Trophoblast cell (in vitro differentiated cells and primary cell): ENCODE measurements around the gene ZMYND19.
A peak's percentile ranks its signal among the peaks of the same experiment; 100 is the strongest.

Experiments
- DNase-seq, 2 donors: peaks; one replicate each; pipeline ENCODE4 v3.0.0-alpha.2; 2016
- H2AFZ ChIP-seq: 2 replicates; pipeline ENCODE4 v1.6.1; 2013; ENCODE audit warnings: low read length, moderate library complexity, mild to moderate bottlenecking; ENCODE audit not compliant: insufficient read depth, poor library complexity
- H2AK5ac ChIP-seq: 2 replicates; pipeline ENCODE4 v1.6.1; 2013; ENCODE audit warnings: mild to moderate bottlenecking, low read length
- H2BK120ac ChIP-seq: 2 replicates; pipeline ENCODE4 v1.6.1; 2013; ENCODE audit warnings: low read length, mild to moderate bottlenecking, moderate library complexity; ENCODE audit not compliant: insufficient read depth, poor library complexity
- H2BK12ac ChIP-seq: 2 replicates; pipeline ENCODE4 v1.6.1; 2013; ENCODE audit warnings: mild to moderate bottlenecking, low read length, moderate library complexity
- H2BK5ac ChIP-seq: 2 replicates; pipeline ENCODE4 v1.6.1; 2013; ENCODE audit warnings: low read length, low read depth, moderate library complexity, mild to moderate bottlenecking; ENCODE audit not compliant: poor library complexity
- H3K14ac ChIP-seq: 2 replicates; pipeline ENCODE4 v1.6.1; 2013; ENCODE audit warnings: mild to moderate bottlenecking, low read length
- H3K18ac ChIP-seq: 2 replicates; pipeline ENCODE4 v1.6.1; 2013; ENCODE audit warnings: mild to moderate bottlenecking, low read length
- H3K23ac ChIP-seq: 2 replicates; pipeline ENCODE4 v1.6.1; 2013; ENCODE audit warnings: low read length
- H3K27ac ChIP-seq: 2 replicates; pipeline ENCODE4 v1.5.1; 2013; ENCODE audit warnings: low read depth, mild to moderate bottlenecking, inconsistent platforms, low read length, moderate library complexity
- H3K27me3 ChIP-seq: 2 replicates; pipeline ENCODE4 v1.6.1; 2013; ENCODE audit warnings: inconsistent platforms, mild to moderate bottlenecking, low read length, moderate library complexity; ENCODE audit not compliant: insufficient read depth
- H3K36me3 ChIP-seq, 2 experiments: 1 replicate in 1 of 2; 2 replicates in 1 of 2; pipeline ENCODE4 v1.6.1; 2013; ENCODE audit warnings: low read length in 2 of 2, mild to moderate bottlenecking in 2 of 2, moderate library complexity in 1 of 2; ENCODE audit not compliant: insufficient read depth in 2 of 2, control insufficient read depth in 1 of 2
- H3K4ac ChIP-seq: 2 replicates; pipeline ENCODE4 v1.6.1; 2013; ENCODE audit warnings: low read depth, mild to moderate bottlenecking, low read length, moderate library complexity
- H3K4me1 ChIP-seq, 2 experiments: 1 replicate in 1 of 2; 2 replicates in 1 of 2; pipeline ENCODE4 v1.6.1; 2013; ENCODE audit warnings: low read length in 2 of 2, mild to moderate bottlenecking in 2 of 2, moderate library complexity in 1 of 2; ENCODE audit not compliant: insufficient read depth in 2 of 2, control insufficient read depth in 1 of 2
- H3K4me2 ChIP-seq: 2 replicates; pipeline ENCODE4 v1.6.1; 2013; ENCODE audit warnings: inconsistent platforms, mild to moderate bottlenecking, low read length, moderate library complexity
- H3K4me3 ChIP-seq: 2 replicates; pipeline ENCODE4 v1.5.1; 2013; ENCODE audit warnings: mild to moderate bottlenecking, low read depth, low read length, inconsistent platforms
- H3K79me1 ChIP-seq: one replicate; pipeline ENCODE4 v1.6.1; 2013; ENCODE audit warnings: low read length
- H3K79me2 ChIP-seq: 2 replicates; pipeline ENCODE4 v1.6.1; 2013; ENCODE audit warnings: low read length, mild to moderate bottlenecking; ENCODE audit not compliant: control insufficient read depth, insufficient read depth, poor library complexity
- H3K9ac ChIP-seq: 2 replicates; pipeline ENCODE4 v1.6.1; 2013; ENCODE audit warnings: mild to moderate bottlenecking, low read length
- H3K9me3 ChIP-seq: 2 replicates; pipeline ENCODE4 v1.6.1; 2013; ENCODE audit warnings: low read depth, mild to moderate bottlenecking, control low read depth, inconsistent platforms, low read length; ENCODE audit not compliant: insufficient read depth
- H4K12ac ChIP-seq: 2 replicates; pipeline ENCODE4 v1.6.1; 2013; ENCODE audit warnings: low read depth, mild to moderate bottlenecking, low read length, moderate library complexity
- H4K8ac ChIP-seq: 2 replicates; pipeline ENCODE4 v1.6.1; 2013; ENCODE audit warnings: low read depth, mild to moderate bottlenecking, low read length, moderate library complexity
- H4K91ac ChIP-seq: one replicate; pipeline ENCODE4 v1.6.1; 2013; ENCODE audit warnings: low read depth, mild to moderate bottlenecking, low read length, moderate library complexity
- WGBS: extraction: QIAGEN DNeasy Blood & Tissue Kit; methylation state at CpG from one replicate; pipeline ENCODE4 v1.1.7; 2013; ENCODE audit warnings: missing lambda C conversion rate; ENCODE audit not compliant: insufficient read length, insufficient coverage; ENCODE audit errors: extremely low coverage; 5-methylcytosine and 5-hydroxymethylcytosine counted together

Gene ZMYND19

GRCh38 chr9:137606734-137607138 lies 16.4 kb upstream of the ZMYND19 start:
- no peak overlapping the region for H3K4me3 ChIP-seq
- no peak overlapping the region for H3K9ac ChIP-seq
- no peak overlapping the region for H3K27ac ChIP-seq
- H4K12ac ChIP-seq = no peak overlapping the region
- H3K4me1 ChIP-seq = peaks cover 14 to 19% of the 10 kb centered on the region in 2 experiments
- H3K27me3 ChIP-seq = no peaks in the 10 kb centered on the region
- no peak overlapping the region for H2BK12ac ChIP-seq
- peak overlapping the region; percentile 98 for H3K4me2 ChIP-seq
- WGBS = no CpG with 5 or more reads among the region's 13 CpGs
- H2AFZ ChIP-seq = no peak overlapping the region
- no peak overlapping the region for H2BK120ac ChIP-seq
- H3K18ac ChIP-seq = no peak overlapping the region
- H4K8ac ChIP-seq = no peak overlapping the region
- no peak overlapping the region for H3K23ac ChIP-seq
- peaks cover 6% of the 10 kb centered on the region for H3K79me2 ChIP-seq
- H3K36me3 ChIP-seq = peaks cover 0 to 2% of the 10 kb centered on the region in 2 experiments
- DNase-seq = peak in 1 of 2 donors; percentile 4
- peaks cover 2% of the 10 kb centered on the region for H3K9me3 ChIP-seq
- no peak overlapping the region for H2AK5ac ChIP-seq
- no peak overlapping the region for H4K91ac ChIP-seq
- no peak overlapping the region for H2BK5ac ChIP-seq
- H3K4ac ChIP-seq = no peak overlapping the region
- H3K79me1 ChIP-seq = peaks cover 11% of the 10 kb centered on the region
- no peak overlapping the region for H3K14ac ChIP-seq

GRCh38 chr9:137606005-137606621 lies 15.8 kb upstream of the ZMYND19 start:
- peak overlapping the region; percentile 60 for H3K27ac ChIP-seq
- H2BK120ac ChIP-seq = peak overlapping the region; percentile 21
- H4K91ac ChIP-seq = peak overlapping the region; percentile 41
- peaks cover 6% of the 10 kb centered on the region for H3K79me2 ChIP-seq
- H2AFZ ChIP-seq = peak overlapping the region; percentile 93
- no peak overlapping the region for H2BK12ac ChIP-seq
- H3K4me2 ChIP-seq = peak overlapping the region; percentile 98
- no peak overlapping the region for H2BK5ac ChIP-seq
- no peak overlapping the region for H3K23ac ChIP-seq
- H3K4me3 ChIP-seq = peak overlapping the region; percentile 88
- peak overlapping the region; percentile 83 for H3K9ac ChIP-seq
- H3K9me3 ChIP-seq = peaks cover 2% of the 10 kb centered on the region
- peak overlapping the region; percentile 98 for H3K18ac ChIP-seq
- peaks cover 6% of the 10 kb centered on the region for H3K79me1 ChIP-seq
- peak overlapping the region; percentile 97 for H3K14ac ChIP-seq
- H2AK5ac ChIP-seq = no peak overlapping the region
- peaks cover 9 to 14% of the 10 kb centered on the region in 2 experiments for H3K4me1 ChIP-seq
- peak overlapping the region; percentile 86 for H3K4ac ChIP-seq
- H4K12ac ChIP-seq = peak overlapping the region; percentile 17
- DNase-seq = peak in 1 of 2 donors; percentile 32
- H3K27me3 ChIP-seq = no peaks in the 10 kb centered on the region
- H4K8ac ChIP-seq = peak overlapping the region; percentile 94
- WGBS = no CpG with 5 or more reads among the region's 57 CpGs
- H3K36me3 ChIP-seq = peaks cover 0 to 2% of the 10 kb centered on the region in 2 experiments

- H3K4me2 ChIP-seq = peak within 1 kb of the TSS; percentile 98
- H2BK120ac ChIP-seq = peak within 1 kb of the TSS; percentile 21
- peak within 1 kb of the TSS; percentile 64 for H2BK5ac ChIP-seq
- peak within 1 kb of the TSS; percentile 94 for H4K12ac ChIP-seq
- H4K8ac ChIP-seq = peak within 1 kb of the TSS; percentile 94
- peaks cover 9 to 14% of the 10 kb centered on the region in 2 experiments for H3K4me1 ChIP-seq
- H3K4ac ChIP-seq = peak within 1 kb of the TSS; percentile 86
- H2AFZ ChIP-seq = peak within 1 kb of the TSS; percentile 93
- peak within 1 kb of the TSS; percentile 88 for H3K4me3 ChIP-seq
- peak within 1 kb of the TSS; percentile 97 for H3K14ac ChIP-seq
- peaks cover 6% of the 10 kb centered on the region for H3K79me2 ChIP-seq
- peaks cover 0 to 2% of the 10 kb centered on the region in 2 experiments for H3K36me3 ChIP-seq
- peak within 1 kb of the TSS; percentile 60 for H3K27ac ChIP-seq
- H2BK12ac ChIP-seq = peak within 1 kb of the TSS; percentile 75
- peaks cover 2% of the 10 kb centered on the region for H3K9me3 ChIP-seq
- peak within 1 kb of the TSS; percentile 41 for H4K91ac ChIP-seq
- peak within 1 kb of the TSS; percentile 83 for H3K9ac ChIP-seq
- no peak within 1 kb of the TSS for H3K23ac ChIP-seq
- WGBS = no CpG with 5 or more reads among the region's 111 CpGs
- H3K18ac ChIP-seq = peak within 1 kb of the TSS; percentile 98
- DNase-seq = peak; percentile 82 to 86
- peaks cover 6% of the 10 kb centered on the region for H3K79me1 ChIP-seq
- H2AK5ac ChIP-seq = no peak within 1 kb of the TSS
- H3K27me3 ChIP-seq = no peaks in the 10 kb centered on the region
Observed at GRCh38 chr9:137605121-137606004, 15.1 kb upstream of the ZMYND19 start, which contains the start of gene ARRDC1. Gene ARRDC1, plus strand, starts transcription at chr9:137605686. Its CDS starts 32 bp downstream, at chr9:137605718.

GRCh38 chr9:137604345-137605086 lies 14.2 kb upstream of the ZMYND19 start:
- no peak overlapping the region for H4K8ac ChIP-seq
- no peaks in the 10 kb centered on the region for H3K27me3 ChIP-seq
- peak overlapping the region; percentile 60 for H3K4me3 ChIP-seq
- H3K79me1 ChIP-seq = peaks cover 6% of the 10 kb centered on the region
- H2AFZ ChIP-seq = no peak overlapping the region
- no peak overlapping the region for H3K18ac ChIP-seq
- H4K91ac ChIP-seq = no peak overlapping the region
- peaks cover 6% of the 10 kb centered on the region for H3K79me2 ChIP-seq
- peaks cover 0 to 2% of the 10 kb centered on the region in 2 experiments for H3K36me3 ChIP-seq
- H2BK5ac ChIP-seq = no peak overlapping the region
- no peak overlapping the region for H2AK5ac ChIP-seq
- H3K4me2 ChIP-seq = peak overlapping the region; percentile 59
- no peak overlapping the region for H3K14ac ChIP-seq
- WGBS = no CpG with 5 or more reads among the region's 49 CpGs
- H3K9ac ChIP-seq = no peak overlapping the region
- no peak overlapping the region for H4K12ac ChIP-seq
- H3K9me3 ChIP-seq = peaks cover 2% of the 10 kb centered on the region
- H3K4ac ChIP-seq = no peak overlapping the region
- H2BK12ac ChIP-seq = no peak overlapping the region
- DNase-seq = no peak
- H3K23ac ChIP-seq = peak overlapping the region; percentile 87
- H2BK120ac ChIP-seq = no peak overlapping the region
- H3K4me1 ChIP-seq = peaks cover 9 to 14% of the 10 kb centered on the region in 2 experiments
- H3K27ac ChIP-seq = no peak overlapping the region
